Stomach (tissue), 4 donors: Measurements from ENCODE around the gene P2RX3.

Source experiments
- CTCF ChIP-seq, 7 experiments: fragments of 450-650 bp in 4 of 7; fragments of 200-600 bp in 3 of 7; sonication (generic) in 3 of 7; IDR thresholded peaks; one replicate each; pipeline ENCODE4 v1.5.1; 2016 to 2019; ENCODE audit warnings: antibody characterized with exemption in 7 of 7, control low read depth in 2 of 7, mild to moderate bottlenecking in 1 of 7
- POLR2A ChIP-seq, 4 donors: fragments of 450-650 bp; IDR thresholded peaks; one replicate each; pipeline ENCODE4 v1.6.1; 2016; ENCODE audit warnings: antibody characterized with exemption in 4 of 4, control low read depth in 2 of 4, mild to moderate bottlenecking in 1 of 4, moderate library complexity in 1 of 4
- POLR2AphosphoS5 ChIP-seq, 3 donors: sonication (generic); formaldehyde crosslinking; IDR thresholded peaks; one replicate each; pipeline ENCODE4 v1.6.1; 2016; ENCODE audit warnings: antibody characterized with exemption in 3 of 3

- TF ChIP-seq CTCF (IDR thresholded peaks at IDR 0.05) (no peak), POLR2AphosphoS5 (IDR thresholded peaks at IDR 0.05) (no peak), POLR2A (IDR thresholded peaks at IDR 0.05) (no peak)
Measured at GRCh38 chr11:57309106-57310059, 28.8 kb upstream of the P2RX3 start.
